GM12878 (cell line): ENCODE data around the gene COL4A2. TPM values are rescaled to one million over a fixed set of nuclear protein-coding genes. Genes with fewer than 3 reads are reported as not detected.

Experiments used
- ATAC-seq: fragments of 200-7000 bp; cut with Tn5 transposase; 3 replicates; pipeline ENCODE4 v1.9.1; 2020; ENCODE audit warnings: mild to moderate bottlenecking, moderate library complexity
- BruUV-seq: library from RNA; stranded (reverse); fragments of 400-500 nt; replicated peaks from 2 replicates; lab custom pipeline; 2021; lab: Mats Ljungman, UMichigan
- CTCF ChIA-PET: fragments of 300-600 bp; sonication (Branson Sonifier 250); formaldehyde crosslinking; extraction: SDS; loops from one replicate; lab custom pipeline; 2021; ENCODE audit warnings: inconsistent platforms; lab: Yijun Ruan, JAX
- POLR2A ChIA-PET: fragments of 350-600 bp; formaldehyde crosslinking; extraction: SDS; loops from one replicate; lab custom pipeline; 2021; ENCODE audit warnings: inconsistent platforms; lab: Charles Lee
- RAD21 ChIA-PET: fragments of 300-600 bp; sonication (Branson Sonifier 250); formaldehyde crosslinking; loops from one replicate; lab custom pipeline; 2023; ENCODE audit warnings: antibody characterized with exemption; ENCODE audit not compliant: unreplicated experiment; lab: Charles Lee
- SMC1A ChIA-PET: fragments of 300-600 bp; sonication (Branson Sonifier 250); formaldehyde crosslinking; loops from one replicate; lab custom pipeline; 2023; ENCODE audit not compliant: unreplicated experiment, uncharacterized antibody; lab: Charles Lee
- DNase-seq: peaks from one replicate; pipeline ENCODE4 v3.0.0-alpha.2; 2011; ENCODE audit warnings: low read depth, low spot score
- FAIRE-seq: peaks from 3 replicates; lab custom pipeline; 2011; peaks lifted over from hg19 to GRCh38; lab: Jason Lieb, UNC
- H2AFZ ChIP-seq: 2 replicates; pipeline ENCODE4 v1.6.0; 2011; ENCODE audit warnings: low read depth, low read length, control low read depth; ENCODE audit not compliant: control insufficient read depth
- H3K27ac ChIP-seq: 2 replicates; pipeline ENCODE4 v1.5.1; 2011; ENCODE audit warnings: control low read depth; ENCODE audit not compliant: control insufficient read depth, insufficient read depth
- H3K27me3 ChIP-seq, 2 experiments: replicated peaks in 1 of 2; 2 replicates each; pipeline versions ENCODE4 v1.6.0 to v1.6.1; 2011; ENCODE audit warnings: low read length in 1 of 2; ENCODE audit not compliant: control insufficient read depth in 2 of 2, insufficient read depth in 2 of 2
- H3K36me3 ChIP-seq, 2 experiments: 2 replicates each; pipeline ENCODE4 v1.5.1; 2011; ENCODE audit warnings: low read length in 1 of 2; ENCODE audit not compliant: control insufficient read depth in 2 of 2, insufficient read depth in 2 of 2
- H3K4me1 ChIP-seq: 2 replicates; pipeline ENCODE4 v1.6.1; 2011; ENCODE audit warnings: mild to moderate bottlenecking, low read length, moderate library complexity, mixed read lengths; ENCODE audit not compliant: control insufficient read depth, insufficient read depth
- H3K4me2 ChIP-seq: 2 replicates; pipeline ENCODE4 v1.6.0; 2011; ENCODE audit warnings: control low read depth; ENCODE audit not compliant: control insufficient read depth, insufficient read depth
- H3K4me3 ChIP-seq: fragments of 200-600 bp; sonication (generic); 2 replicates; pipeline ENCODE4 v1.5.1; 2016
- H3K79me2 ChIP-seq: 2 replicates; pipeline ENCODE4 v1.6.0; 2011; ENCODE audit warnings: low read length; ENCODE audit not compliant: control insufficient read depth, insufficient read depth
- H3K9ac ChIP-seq: 2 replicates; pipeline ENCODE4 v1.8.0; 2011; ENCODE audit warnings: low read length, control low read depth, mixed read lengths; ENCODE audit not compliant: control insufficient read depth, insufficient read depth
- H3K9me3 ChIP-seq: replicated peaks from 3 replicates; pipeline ENCODE4 v1.5.1; 2011; ENCODE audit warnings: mild to moderate bottlenecking, low read length; ENCODE audit not compliant: control insufficient read depth, insufficient read depth
- H4K20me1 ChIP-seq: 2 replicates; pipeline ENCODE4 v1.6.0; 2011; ENCODE audit not compliant: control insufficient read depth, insufficient read depth
- ASH2L ChIP-seq: fragments of 300-600, 200-600 bp; sonication (generic); IDR thresholded peaks from 2 replicates; pipeline ENCODE4 v1.6.1; 2017; ENCODE audit warnings: low read depth, mild to moderate bottlenecking, borderline replicate concordance
- ATF3 ChIP-seq: IDR thresholded peaks from 2 replicates; pipeline ENCODE4 v1.6.1; 2011; ENCODE audit warnings: low read depth, mild to moderate bottlenecking, low read length, moderate library complexity, borderline replicate concordance; ENCODE audit errors: extremely low read depth
- BMI1 ChIP-seq: fragments of 450-650 bp; IDR thresholded peaks from 2 replicates; pipeline ENCODE4 v1.6.1; 2016; ENCODE audit warnings: mild to moderate bottlenecking, moderate library complexity, borderline replicate concordance
- EP300 ChIP-seq, 2 experiments: fragments of 150-350 bp in 1 of 2; IDR thresholded peaks; 2 replicates each; pipeline ENCODE4 v1.6.1; 2011 to 2012; ENCODE audit warnings: low read depth in 2 of 2, low read length in 2 of 2, borderline replicate concordance in 1 of 2, improper control_type of control experiment in 1 of 2, inconsistent platforms in 1 of 2; ENCODE audit not compliant: control insufficient read depth in 1 of 2
- ESRRA ChIP-seq: IDR thresholded peaks from 2 replicates; pipeline ENCODE4 v1.6.1; 2012; ENCODE audit warnings: mild to moderate bottlenecking, low read length, improper control_type of control experiment
- MTA2 ChIP-seq: fragments of 450-650 bp; IDR thresholded peaks from 2 replicates; pipeline ENCODE4 v1.6.1; 2016; ENCODE audit warnings: low read depth, mild to moderate bottlenecking, moderate library complexity
- MXI1 ChIP-seq: fragments of 150-350 bp; IDR thresholded peaks from 2 replicates; pipeline ENCODE4 v1.6.1; 2011; ENCODE audit warnings: low read depth, mild to moderate bottlenecking, inconsistent platforms, low read length, improper control_type of control experiment
- NR2F1 ChIP-seq: fragments of 450-650 bp; conservative IDR thresholded peaks from 2 replicates; pipeline ENCODE4 v1.6.1; 2017; ENCODE audit warnings: mild to moderate bottlenecking
- RELA ChIP-seq: fragments of 450-650 bp; IDR thresholded peaks from 2 replicates; pipeline ENCODE4 v1.8.0; 2014; ENCODE audit warnings: borderline replicate concordance; ENCODE audit not compliant: partially characterized antibody
- SPI1 ChIP-seq: IDR thresholded peaks from 2 replicates; pipeline ENCODE4 v1.6.1; 2011; ENCODE audit warnings: low read depth, mild to moderate bottlenecking, low read length, moderate library complexity, borderline replicate concordance; ENCODE audit not compliant: insufficient read depth
- USF2 ChIP-seq: IDR thresholded peaks from 2 replicates; pipeline ENCODE4 v1.6.1; 2011; ENCODE audit warnings: low read depth, low read length, improper control_type of control experiment, borderline replicate concordance
- WGBS: methylation state at CpG from one replicate; pipeline ENCODE4 v1.1.6; 2016; ENCODE audit warnings: low lambda C conversion rate; ENCODE audit not compliant: insufficient replicate concordance, insufficient coverage; ENCODE audit errors: missing lambda C conversion rate; 5-methylcytosine and 5-hydroxymethylcytosine counted together
- in situ Hi-C: fragments of 300-500 bp; cut with MboI; formaldehyde crosslinking; loops from 9 replicates; pipeline ENCODE4 v1.14.3; 2018; ENCODE audit warnings: mixed read lengths
- intact Hi-C: fragments of 100-400 bp; cut with micrococcal nuclease; formaldehyde crosslinking; loops from one replicate; pipeline ENCODE4 v1.14.2; 2022; ENCODE audit not compliant: unreplicated experiment
- polyA plus RNA-seq, 11 experiments: library from polyadenylated mRNA; depleted of rRNA in 4 of 11; unstranded in 6 of 11; stranded (reverse) in 5 of 11; fragments of >200 nt; fragmentation: Nextera tagmentation in 4 of 11; fragmentation: Illumina TruSeq in 1 of 11; extraction: Ambion mirVana in 4 of 11; extraction: Trizol in 1 of 11; gene quantifications; 1 replicate in 1 of 11; 2 replicates in 10 of 11; pipeline versions ENCODE4 v1.2.1 to v1.2.3, GENCODE V29; 2011 to 2016; ENCODE audit warnings: inconsistent platforms in 2 of 11, missing spikeins in 2 of 11, low read depth in 1 of 11
- total RNA-seq, 4 experiments: library from RNA; depleted of rRNA in 3 of 4; stranded (reverse); fragments of >200 nt in 3 of 4; fragmentation: Illumina TruSeq in 1 of 4; extraction: Trizol in 1 of 4; gene quantifications; 2 replicates each; pipeline versions ENCODE4 v1.2.1 to v1.2.3, GENCODE V29; 2013 to 2021

Gene COL4A2
- total and polyA plus RNA-seq, 10 of the 15 experiments (the other 5 are each of a cell fraction or from before 2014, with no cell fraction given): 0.16 to 1.6 (median 0.62) TPM; not detected in 3

DNA sequence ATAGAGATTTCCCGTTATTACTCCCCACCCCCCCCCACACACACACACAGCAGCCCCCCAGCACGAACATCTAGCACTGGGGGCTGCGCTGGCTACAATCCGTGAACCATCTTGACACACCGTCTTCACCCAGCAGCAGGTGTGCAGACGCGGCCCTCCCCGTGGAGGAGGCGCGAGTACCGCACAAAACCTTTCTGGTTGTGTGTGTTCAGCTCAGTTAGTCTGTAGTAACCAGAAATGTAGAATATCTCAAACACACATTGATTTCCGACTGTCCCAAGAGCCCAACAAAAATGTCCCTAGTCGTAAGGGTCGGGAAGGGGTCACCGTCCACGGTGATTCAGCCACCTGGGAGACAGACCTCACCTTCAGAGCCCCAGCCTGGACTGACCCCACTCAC, 131.7 kb downstream of the COL4A2 start:
- POLR2A ChIA-PET: no interaction called here
- no peak overlapping the region for H3K4me2 ChIP-seq
- in situ Hi-C loops: no loop called here
- no peak overlapping the region for H2AFZ ChIP-seq
- no peak overlapping the region for H3K4me3 ChIP-seq
- no peaks in the 10 kb centered on the region for H3K79me2 ChIP-seq
- ATAC-seq (no peak), DNase-seq (no peak), FAIRE-seq (no peak)
- RAD21 ChIA-PET: no interaction called here
- no peaks in the 10 kb centered on the region for H3K27me3 ChIP-seq
- no peaks in the 10 kb centered on the region for H4K20me1 ChIP-seq
- no peaks in the 10 kb centered on the region for H3K36me3 ChIP-seq
- no peak overlapping the region for H3K27ac ChIP-seq
- CTCF ChIA-PET: interaction anchor here (1.1 kb wide), 1 partner anchor 222 kb away, joined by 3 read pairs; no protein-coding TSS in a partner anchor
- intact Hi-C loops: no loop called here
- H3K4me1 ChIP-seq: peaks cover 7% of the 10 kb centered on the region
- no peaks in the 10 kb centered on the region for H3K9me3 ChIP-seq
- no peak for TF ChIP-seq ASH2L
- TF ChIP-seq SPI1: no peak
- TF ChIP-seq ESRRA: no peak
- no peak for TF ChIP-seq USF2
- TF ChIP-seq EP300 (IDR thresholded peaks at IDR 0.05; ENCODE audit: borderline replicate concordance in 1 of 2, control insufficient read depth in 1 of 2, low read depth in 2 of 2, low read length in 2 of 2): no peak
- TF ChIP-seq NR2F1: no peak
- no peak for TF ChIP-seq RELA
- no peak for TF ChIP-seq MTA2
- no peak for TF ChIP-seq BMI1
- no peak for TF ChIP-seq ATF3
- TF ChIP-seq MXI1: no peak
- no TSS peak for BruUV-seq
- no peak overlapping the region for H3K9ac ChIP-seq
- SMC1A ChIA-PET: no interaction called here
- 83% methylated on average over 16 of the region's 16 CpGs for WGBS
